Stimulated activated naive CD8-positive, alpha-beta T cell treated with anti-CD3 and anti-CD28 coated beads, Interleukin-15, Interleukin-2, amounts not matched to agents 100 U/mL and 50 U/mL, for 24 hours (primary cell): ENCODE measurements around the gene JUN.
A peak's percentile ranks its signal among the peaks of the same experiment; 100 is the strongest.
"Not testable (repeated sequence)": the region's sequence is repeated elsewhere in the genome, so short reads cannot be mapped to it uniquely, and the experiment has no call there.

Experiments
- ATAC-seq: fragments of 150-1000 bp; cut with Tn5 transposase; one replicate; pipeline ENCODE4 v1.10.0; 2021
- DNase-seq: peaks from one replicate; pipeline ENCODE4 v3.0.0; 2021

JUN gene

DNA sequence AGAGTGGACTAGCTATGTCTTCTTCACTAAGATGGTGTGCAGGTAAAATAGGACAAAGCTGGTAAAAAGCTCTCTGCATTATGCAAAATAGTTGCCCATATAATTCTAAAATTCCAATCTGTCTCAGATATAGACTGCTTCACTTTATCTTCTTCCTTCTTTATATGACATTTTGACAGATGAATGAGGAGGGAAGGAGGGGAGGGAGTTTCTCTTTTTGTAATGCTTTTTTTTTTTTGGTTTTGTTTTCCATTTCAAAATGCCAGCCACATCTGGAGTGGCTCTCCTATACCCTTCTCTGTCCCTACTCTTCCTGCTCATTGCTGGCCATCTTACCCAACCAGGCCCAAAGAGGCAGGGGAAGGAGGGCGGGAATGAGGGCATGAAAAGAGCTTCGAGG, 24.2 kb upstream of the JUN start:
- ATAC-seq (no peak), DNase-seq (no peak)

DNA sequence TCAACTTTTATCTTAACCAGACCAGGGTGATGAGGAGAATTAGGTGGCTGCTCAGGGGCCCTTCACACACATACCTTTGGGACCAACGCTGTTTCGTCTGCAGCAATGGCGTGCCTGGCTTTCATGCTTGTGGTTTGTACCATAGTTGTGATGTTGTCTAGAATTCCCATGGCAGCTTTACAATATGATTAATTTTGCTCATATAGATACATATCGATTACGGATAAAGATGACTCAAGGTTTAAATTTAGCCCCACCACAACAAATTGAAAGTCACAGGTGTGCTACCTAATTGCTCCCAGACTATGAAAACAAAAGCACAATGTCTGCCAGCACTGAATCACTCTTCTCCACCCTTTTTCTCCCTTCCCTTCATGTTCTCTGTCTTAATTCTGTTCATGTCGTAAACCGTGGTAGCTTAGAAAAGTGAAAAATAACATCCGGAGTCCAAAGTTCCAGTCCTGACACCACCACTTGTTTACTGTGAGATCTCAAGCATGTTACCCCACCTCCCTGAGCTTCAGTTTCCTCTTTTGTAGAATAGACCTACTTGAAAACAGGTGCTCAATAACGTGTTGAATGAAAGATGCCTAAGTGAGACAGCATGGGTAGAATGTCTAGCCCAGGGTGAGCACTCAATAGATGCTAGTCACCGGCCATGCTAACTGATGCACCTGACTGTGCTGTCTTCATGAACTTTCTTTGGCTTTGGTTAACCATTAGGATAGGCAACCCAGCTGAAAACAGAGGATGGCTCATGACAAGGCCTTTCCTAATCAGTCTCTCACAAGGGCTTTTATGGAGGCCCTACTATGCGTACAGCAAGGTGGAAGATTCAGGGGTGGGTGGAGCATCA, 22.1 kb upstream of the JUN start:
- DNase-seq = no peak
- no peak for ATAC-seq

DNA sequence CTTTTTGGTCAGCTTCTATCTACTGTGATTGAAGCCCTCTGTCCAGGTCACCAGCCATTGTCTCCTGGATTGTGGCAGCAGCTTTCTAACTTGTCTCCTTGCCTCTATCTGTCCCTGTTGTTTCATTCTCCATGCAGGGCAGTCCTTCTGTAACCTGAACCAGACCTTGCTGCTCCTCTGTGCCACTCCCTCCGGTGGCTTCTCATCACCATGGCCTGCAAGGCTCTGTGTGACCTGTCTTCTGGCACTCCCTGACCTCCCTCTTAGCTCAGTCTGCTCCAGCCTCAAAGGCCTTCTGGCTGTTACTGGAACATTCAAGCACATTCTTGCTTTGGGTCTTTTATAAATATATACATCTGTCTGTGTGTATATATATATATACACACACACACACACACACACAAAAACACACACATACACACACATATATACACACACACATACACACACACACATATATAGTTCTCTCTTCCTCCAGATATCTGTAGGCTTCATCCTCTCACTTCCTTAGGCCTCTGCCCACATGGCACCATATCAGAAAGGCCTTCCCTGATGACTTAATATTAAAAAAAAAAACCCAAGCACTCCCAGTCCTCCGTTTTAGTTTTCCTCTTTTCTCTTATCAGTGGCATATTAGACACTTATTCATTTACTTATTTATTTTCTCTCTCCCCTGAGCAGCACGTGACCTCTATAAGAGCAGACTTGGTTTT, 21.2 kb upstream of the JUN start:
- no peak for DNase-seq
- ATAC-seq = no peak

DNA sequence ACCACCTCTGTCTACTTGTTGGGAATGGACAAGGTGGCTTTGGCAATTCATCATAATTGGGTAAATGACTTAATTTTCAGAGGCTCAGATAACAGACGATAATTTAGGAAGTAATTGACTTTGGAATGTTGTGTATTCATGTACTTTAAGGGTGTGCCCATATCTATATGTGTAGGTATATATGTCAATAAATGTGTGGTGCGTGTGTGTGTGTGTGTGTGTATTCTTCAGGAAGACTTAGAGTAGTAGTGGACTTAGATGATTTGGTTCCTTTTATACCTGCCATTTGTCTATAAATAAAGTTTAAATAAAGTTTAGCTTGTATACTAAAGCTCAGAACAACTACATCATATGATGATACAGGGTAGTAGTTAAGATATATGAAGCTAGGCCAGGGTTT, 20.0 kb upstream of the JUN start:
- DNase-seq (no peak), ATAC-seq (no peak)

DNA sequence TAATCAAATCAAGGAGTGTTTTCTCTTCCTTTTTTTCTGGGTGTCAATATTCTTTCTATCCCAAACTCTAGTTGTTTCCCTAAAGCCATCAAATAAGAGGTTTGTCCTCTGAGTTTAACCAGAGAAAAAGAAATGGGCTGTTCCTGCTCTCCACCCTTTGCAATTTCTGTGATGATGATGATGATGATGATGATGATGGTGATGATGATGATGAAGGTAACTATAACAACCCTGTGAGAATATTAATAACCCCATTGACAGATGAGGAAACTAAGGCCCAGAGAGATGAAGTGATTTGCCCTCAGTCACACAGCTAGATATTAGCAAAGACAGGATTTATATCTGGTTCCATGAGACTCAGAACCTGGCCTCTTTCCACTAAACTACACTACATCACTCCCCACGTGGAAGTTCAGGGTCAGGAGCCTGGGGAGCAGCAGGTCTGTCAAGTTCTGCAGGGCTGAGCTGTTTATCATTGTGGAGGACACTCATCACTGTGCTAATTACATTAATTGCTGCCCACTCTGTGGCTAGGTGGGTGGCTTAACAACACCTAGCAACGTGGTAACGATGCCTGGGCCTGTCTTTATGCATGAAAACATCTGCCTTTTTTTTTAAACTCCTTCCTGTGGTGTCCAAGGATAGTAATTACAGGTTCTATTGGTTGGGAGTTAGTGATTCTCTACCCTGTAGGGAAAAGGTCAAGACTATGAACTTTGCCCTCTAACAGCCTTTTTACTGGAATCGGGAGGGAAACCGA, 19.0 kb upstream of the JUN start:
- DNase-seq = no peak
- no peak for ATAC-seq

DNA sequence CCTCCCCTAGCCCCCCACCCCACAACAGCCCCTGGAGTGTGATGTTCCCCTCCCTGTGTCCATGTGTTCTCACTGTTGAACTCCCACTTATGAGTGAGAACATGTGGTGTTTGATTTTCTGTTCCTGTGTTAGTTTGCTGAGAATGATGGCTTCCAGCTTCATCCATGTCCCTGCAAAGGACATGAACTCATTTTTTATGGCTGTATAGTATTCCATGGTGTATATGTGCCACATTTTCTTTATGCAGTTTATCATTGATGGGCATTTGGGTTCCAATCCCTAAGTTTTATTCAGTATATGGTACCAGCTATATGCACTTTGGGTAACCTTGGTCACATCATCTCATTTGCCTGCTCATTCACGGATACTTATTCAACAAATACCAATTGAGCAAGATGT, 17.4 kb upstream of the JUN start:
- not testable (repeated sequence) for ATAC-seq, DNase-seq

DNA sequence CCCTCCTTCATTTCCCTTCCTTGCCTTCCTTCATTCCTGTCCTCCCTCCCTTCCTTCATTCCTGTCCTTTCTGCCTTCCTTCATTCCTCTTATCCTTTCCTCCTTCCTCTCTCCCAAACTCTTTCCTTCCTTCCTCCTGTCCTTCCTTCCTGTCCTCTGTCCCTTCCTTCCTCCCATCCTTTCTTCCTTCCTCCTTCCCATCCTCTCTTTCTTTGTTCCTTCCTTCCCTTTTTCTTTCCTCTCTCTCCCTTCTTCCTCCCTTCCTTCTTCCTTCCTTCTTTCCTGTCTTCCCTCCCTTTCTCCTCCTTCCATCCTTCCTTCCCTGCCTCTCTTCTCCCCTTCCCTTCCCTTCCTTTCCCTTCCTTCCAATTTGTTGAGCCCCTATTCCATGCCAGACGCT, 15.8 kb upstream of the JUN start:
- ATAC-seq (no peak), DNase-seq (no peak)

DNA sequence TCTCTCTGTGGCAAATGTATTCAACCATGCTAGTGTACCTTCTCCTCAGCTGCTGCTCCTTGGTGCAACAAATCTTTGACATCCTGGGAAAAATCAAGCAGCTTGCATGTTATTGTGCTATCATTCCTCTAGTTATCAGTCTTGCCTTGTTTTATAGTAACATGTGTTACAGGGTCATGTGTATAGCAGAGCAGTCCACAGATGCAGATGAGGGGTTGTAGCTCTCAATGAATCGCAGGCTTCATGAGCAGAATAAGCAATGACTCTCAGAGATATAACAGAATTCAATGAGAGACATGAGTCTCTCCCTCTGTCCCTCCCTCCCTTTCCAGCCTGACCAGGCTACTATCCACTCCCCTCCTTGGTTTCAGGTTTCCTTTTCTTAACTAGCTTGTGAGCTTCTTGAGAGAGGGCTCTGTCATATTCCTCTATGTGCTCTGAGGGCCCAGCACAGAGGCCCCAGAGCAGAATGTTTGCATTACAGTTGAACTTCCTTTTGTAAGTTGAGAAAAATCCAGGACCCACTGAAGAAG, 15.1 kb upstream of the JUN start:
- no peak for DNase-seq
- no peak for ATAC-seq

DNA sequence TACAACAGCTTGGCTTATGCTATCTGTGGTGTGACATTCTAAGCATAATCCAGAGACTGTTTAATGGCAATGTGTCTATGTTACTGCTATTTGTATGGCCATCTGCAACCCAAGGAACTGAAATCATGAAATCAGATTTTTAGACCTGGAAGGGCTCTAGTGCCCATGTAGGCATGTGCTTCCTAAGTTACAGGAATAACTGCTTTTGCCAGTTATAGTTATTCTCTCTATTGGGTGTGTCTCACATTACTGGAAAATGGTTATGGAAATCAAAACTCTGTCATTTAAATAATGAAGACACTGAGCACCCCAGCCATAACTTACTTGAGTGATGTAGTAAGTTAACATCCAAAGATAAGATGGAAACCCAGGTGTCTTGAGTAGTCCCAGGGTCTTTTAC, 12.6 kb upstream of the JUN start:
- no peak for DNase-seq
- ATAC-seq = no peak

DNA sequence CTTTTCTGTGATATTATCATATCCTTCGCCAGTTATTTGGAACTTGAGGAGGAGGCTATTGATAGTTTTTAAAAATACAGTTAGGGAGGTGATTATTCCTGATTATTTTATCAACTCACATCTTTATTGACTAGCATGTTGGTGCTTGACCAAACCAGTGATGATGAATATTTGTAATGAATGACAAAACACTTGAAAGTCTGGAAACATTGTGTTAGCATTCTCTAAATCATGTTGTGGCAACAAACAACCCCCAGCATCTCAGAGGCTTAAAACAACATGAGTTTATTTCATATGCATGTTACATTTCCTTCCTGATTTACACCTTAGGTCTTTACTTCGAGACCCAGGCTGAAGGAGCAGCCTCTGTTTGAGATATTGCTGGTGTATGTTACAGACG, 10.7 kb upstream of the JUN start:
- no peak for ATAC-seq
- DNase-seq = no peak

DNA sequence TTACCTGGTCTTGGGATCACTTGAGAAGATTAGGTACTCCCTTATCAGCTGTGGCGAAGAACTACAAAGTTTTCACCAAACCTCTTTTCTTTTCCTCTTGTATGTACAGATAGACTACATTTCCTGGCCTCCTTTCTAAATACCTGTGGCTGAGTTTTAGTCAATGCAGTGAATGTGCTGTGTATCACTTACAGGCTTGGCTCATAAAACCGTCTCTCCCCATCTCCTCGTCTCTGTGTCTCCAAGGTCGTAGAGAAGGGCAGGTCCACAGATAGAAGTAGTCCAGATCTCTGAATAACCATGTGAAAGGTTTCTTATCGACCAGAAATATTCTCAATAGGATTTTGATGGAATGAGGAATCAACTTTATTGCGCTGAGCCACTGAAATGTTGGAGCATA, 9.0 kb upstream of the JUN start:
- DNase-seq = no peak
- ATAC-seq = no peak

DNA sequence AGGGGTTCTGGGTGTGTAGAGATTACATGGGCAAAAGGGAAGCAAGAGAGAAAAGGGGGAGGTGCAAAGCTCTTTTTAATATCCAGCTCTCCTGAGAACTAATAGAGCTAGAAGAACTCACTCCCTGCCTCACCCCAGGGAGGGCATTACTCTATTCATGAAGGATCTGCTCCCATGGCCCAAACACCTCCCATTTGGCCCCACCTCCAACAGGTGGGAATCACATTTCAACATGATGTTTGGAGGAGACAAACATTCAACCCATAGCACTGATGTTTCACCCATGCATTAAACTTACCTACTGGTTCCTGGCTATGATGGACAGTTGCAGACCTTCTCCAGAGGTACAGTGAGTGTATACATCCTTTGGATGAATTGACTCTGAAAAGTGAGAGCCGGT, 7.3 kb upstream of the JUN start:
- DNase-seq = no peak
- ATAC-seq = no peak

DNA sequence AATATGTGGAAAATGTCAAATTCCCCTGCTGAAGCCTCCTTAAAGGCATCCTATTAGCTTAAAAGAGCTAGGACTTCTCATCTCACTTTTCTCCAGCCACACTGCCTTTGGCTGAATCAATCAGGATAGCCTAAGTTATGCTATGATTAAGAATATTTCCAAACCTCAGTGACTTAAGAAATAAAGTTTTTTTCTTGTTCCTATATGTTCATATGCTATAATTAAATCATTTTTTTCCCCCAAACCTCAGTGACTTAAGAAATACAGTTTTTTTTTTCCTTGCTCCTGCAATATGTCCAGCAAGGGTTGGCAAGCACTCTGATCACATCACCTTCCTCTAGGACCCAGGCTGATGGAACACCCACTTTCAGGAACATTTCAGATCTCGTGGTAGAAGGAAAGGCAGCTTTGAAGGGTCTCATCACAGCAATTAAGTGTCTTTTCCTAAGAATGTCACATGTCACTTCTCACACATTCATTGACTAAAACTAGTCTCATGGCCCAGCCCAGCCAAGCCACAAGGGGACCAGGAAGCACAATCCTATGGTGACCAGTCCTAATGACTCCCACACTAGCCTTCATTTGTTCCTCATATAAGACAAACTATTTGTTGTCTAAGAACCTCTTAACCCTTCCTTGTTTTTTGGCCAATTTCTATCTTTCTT, 6.3 kb upstream of the JUN start:
- no peak for DNase-seq
- ATAC-seq = no peak

DNA sequence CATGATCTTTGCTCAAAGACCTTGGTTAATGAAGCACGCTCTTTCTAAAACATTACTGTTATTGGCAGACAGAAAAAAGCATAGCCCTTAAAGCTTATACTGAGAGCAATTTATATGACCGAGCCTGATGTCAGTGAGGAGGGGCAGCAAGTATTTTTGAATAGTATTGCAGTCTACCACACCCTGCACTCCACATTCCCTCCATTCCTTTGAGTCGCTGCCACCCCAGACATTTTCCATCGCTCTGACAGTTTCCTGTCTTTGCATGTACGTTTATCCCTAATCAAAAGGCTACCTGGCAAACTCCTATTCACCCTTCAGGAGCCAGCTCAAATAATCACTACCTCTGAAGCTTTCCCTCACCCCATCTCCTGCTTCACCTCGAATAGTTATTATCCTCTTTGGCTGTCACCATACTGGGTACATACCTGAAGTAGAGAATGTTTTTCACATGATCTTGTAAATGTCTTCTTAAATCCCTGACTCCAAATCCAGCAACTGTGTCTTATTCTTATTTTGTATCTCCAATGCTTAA, 5.5 kb upstream of the JUN start:
- no peak for ATAC-seq
- no peak for DNase-seq

DNA sequence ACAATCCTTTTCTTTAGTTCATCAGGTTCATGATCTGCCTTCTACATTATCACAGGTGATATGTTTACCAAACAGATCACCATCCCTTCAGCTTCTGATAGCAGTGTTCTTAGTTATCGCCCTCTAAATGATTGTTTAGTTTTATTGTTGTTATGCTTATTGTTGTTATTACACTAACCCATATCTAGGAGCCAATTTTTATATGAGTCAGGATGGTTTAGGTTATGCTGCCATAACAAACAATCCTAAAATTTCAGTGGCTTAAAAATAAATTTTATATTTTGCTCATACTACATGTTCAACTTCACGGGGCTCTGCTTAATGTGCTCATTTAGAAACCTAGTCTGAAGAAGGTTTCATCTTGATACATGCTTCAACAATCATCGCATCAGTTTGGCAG, 4.4 kb upstream of the JUN start:
- ATAC-seq (no peak), DNase-seq (no peak)

DNA sequence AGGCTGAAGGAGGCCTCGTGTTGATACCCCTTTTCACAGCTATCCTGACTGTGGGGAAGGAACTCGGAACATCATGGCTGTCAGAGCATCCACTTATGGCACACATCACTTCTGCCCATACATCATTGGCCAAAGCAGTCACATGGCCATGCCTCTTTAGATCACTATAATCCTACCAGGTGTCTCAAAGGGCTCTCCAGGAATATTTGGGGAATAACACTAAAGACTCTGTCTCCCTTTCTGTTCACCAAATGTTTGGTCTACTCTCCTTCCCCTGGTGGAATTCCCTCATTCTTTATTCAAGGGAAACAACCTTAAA, 3.0 kb upstream of the JUN start:
- ATAC-seq (no peak), DNase-seq (no peak)

DNA sequence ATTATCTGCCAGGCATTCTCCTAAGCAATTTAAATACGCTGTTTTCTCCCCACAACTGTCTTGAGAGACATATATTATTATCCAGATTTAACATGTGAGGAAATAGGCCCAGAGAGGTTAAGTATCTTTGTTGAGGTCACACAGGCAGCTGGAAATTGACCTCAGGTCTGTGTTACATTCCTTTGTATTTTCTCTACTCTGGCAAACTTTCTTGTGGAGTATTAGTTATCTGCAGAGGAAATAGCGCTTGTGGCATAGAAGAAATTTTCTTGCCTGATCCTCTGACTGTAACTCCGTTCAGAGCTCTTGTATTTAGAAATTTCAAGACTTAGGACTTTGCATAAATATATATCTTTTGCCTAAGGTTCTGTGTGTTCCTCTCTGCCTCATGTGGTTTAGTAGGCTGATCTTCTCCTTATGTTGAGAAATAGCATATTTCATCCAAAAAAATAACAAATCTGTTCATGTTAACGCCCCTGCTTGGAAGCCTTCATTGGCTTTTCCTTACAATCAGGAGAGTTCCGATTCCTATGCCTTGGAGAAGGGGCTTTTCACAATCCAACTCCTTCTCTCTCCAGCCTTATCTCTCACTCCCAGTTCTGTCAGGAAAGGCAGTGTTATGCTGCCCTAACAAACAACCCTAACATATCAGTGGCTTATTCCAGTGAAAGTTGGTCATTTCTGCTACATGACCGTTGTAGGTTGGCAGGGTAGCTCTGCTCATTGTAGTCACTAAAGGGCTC, 2.5 kb upstream of the JUN start:
- DNase-seq (no peak), ATAC-seq (no peak)

DNA sequence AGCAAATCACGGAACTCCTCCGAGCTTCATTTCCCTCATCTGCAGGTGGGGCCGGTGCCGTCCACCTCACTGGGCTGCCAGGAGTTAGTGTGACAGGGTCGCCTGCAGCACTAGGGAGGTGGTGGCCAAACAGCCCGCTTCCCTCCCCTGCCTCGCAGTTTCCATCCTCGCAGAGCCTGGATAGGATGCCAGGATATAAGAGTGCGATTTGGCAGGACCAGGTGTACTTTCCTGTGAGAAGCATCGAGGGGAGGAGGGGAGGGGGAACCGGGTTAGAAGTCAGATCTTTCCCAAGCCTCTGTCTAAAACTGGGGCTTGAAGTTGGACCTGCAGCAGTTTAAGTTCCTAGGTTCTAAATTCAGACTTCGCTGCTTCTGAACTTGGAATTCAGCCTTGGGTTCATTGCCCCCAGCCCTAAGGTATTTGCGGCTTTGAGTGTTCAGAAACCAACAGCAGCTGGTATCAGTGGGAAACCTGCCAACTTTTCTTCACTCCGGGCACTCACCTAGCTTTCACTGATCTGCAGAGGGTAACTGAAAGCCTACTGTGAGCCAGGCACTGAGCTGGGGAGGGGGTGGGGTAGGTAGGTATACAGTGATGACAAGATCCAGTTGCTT, 1.7 kb upstream of the JUN start:
- ATAC-seq (no peak), DNase-seq (peak; percentile 30)

DNA sequence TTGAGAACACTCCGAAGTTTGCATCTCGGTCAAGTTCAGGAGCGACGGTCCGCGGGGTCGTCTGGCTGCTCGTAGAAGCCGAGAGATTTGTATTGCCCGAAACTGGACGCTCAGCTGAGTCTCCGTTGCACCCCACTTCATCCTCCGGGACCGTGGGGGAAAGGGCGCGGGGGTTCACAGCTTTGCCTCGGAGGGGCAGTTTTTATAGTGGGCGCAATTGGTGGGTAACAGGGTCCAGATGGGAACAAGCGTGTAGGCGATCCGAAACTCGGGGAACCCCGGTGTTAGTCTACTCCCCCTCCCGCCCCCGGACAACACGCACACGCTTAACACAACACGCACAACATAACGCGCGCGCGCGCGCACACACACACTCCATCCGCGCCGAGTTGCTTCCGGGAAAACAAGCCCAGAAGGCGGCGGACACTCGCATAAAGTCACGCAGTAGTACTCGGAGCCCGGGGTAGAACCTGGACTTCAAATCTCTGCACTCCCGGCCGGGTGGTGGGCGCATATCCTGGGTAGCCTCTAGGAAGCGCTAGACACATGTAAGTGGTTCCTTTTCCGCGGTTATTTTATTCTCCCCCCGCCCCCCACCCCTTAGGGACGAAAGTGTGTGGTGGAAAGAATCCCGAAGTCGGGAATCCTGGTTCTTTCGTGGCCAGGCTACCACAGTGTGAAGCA, 1.1 kb upstream of the JUN start:
- DNase-seq (peak; percentile 76), ATAC-seq (no peak)
